Dermis blood vessel endothelial cell (primary cell): ENCODE measurements around the gene OTOF. TPM values are rescaled to one million over a fixed set of nuclear protein-coding genes. Genes with fewer than 3 reads are reported as not detected.

Source experiments
- total RNA-seq: library from RNA; depleted of rRNA; stranded (reverse); fragments of >200 nt; gene quantifications from 2 replicates; pipeline ENCODE4 v1.2.3, GENCODE V29; 2014

Gene OTOF
- total RNA-seq, 1 donor from 2014 or later, result 89.5 TPM

Other genes starting within 250 kb of the OTOF start
- gene HADHA, start 233.5 kb downstream of the OTOF start, total RNA-seq, result 208 and 237 TPM in 2 replicates
- gene HADHB, start 233.2 kb downstream of the OTOF start, total RNA-seq, result 151 TPM in 2 replicates
- 16.7 and 17.9 TPM in 2 replicates for gene SELENOI, start 132.0 kb downstream of the OTOF start, total RNA-seq
- 0.84 TPM in 1 of 2 replicates, not detected in the other for gene ADGRF3, start 131.3 kb downstream of the OTOF start, total RNA-seq
- gene DRC1, start 76.2 kb downstream of the OTOF start, total RNA-seq, result 0.09 and 0.17 TPM in 2 replicates
- gene CIB4, start 163.2 kb upstream of the OTOF start, total RNA-seq, result not detected in 2 replicates
- gene KCNK3, start 214.6 kb upstream of the OTOF start, total RNA-seq, result under 0.01 and 0.05 TPM in 2 replicates